Urinary bladder (tissue), 4 donors: Measurements from ENCODE around the gene P2RY6. TPM values are rescaled to one million over a fixed set of nuclear protein-coding genes. Genes with fewer than 3 reads are reported as not detected.

Source experiments
- DNase-seq: peaks from one replicate; pipeline ENCODE4 v3.0.0-alpha.2; 2015; ENCODE audit errors: extremely low spot score
- H3K27ac ChIP-seq: one replicate; pipeline ENCODE4 v1.5.1; 2013; ENCODE audit warnings: low read depth, mild to moderate bottlenecking, moderate library complexity
- H3K36me3 ChIP-seq: one replicate; pipeline ENCODE4 v1.6.1; 2013; ENCODE audit warnings: mild to moderate bottlenecking, moderate library complexity; ENCODE audit not compliant: insufficient read depth
- H3K4me1 ChIP-seq: one replicate; pipeline ENCODE4 v1.6.1; 2013; ENCODE audit warnings: mild to moderate bottlenecking, moderate library complexity; ENCODE audit not compliant: insufficient read depth
- H3K4me3 ChIP-seq: one replicate; pipeline ENCODE4 v1.5.1; 2013; ENCODE audit warnings: low read depth, low read length
- WGBS: extraction: QIAGEN DNeasy Blood & Tissue Kit; methylation state at CpG from one replicate; pipeline ENCODE4 v1.1.7; 2013; 5-methylcytosine and 5-hydroxymethylcytosine counted together
- polyA plus RNA-seq: library from polyadenylated mRNA; stranded (reverse); fragments of 200-250 nt; gene quantifications from one replicate; pipeline ENCODE4 v1.2.3, GENCODE V29; 2013
- total RNA-seq: library from RNA; depleted of rRNA; stranded (reverse); fragments of >200 nt; gene quantifications from one replicate; pipeline ENCODE4 v1.2.3, GENCODE V29; 2014
- donor health status: healthy with polysubstance abuse.
- donor health status: healthy.

P2RY6 gene
- total and polyA plus RNA-seq, 2 donors, result 0.90 to 2.6 TPM

DNA sequence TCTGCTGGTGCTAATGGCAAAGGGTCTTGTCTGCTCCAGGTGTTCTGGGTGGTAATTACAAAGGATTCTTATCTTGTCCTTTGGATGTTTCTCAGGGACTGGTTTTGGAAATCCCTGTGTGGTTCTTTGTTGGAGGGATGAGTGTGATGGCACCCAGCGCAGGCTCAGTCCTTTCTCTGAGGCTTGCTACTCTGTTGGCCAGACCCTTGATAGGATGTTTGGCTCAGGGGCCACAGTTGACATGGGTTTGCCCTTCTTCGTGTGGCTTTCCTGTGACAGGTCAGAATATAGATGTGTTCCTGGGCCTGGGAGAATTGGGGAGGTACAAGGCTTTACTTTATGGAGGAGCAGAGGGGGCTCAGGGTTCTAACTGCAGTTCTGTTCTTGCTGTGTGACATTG, 39.9 kb downstream of the P2RY6 start:
- peaks cover 2% of the 10 kb centered on the region for H3K4me1 ChIP-seq
- peak overlapping the region; percentile 70 for H3K4me3 ChIP-seq
- WGBS, result 33% methylated on average over 2 of the region's 2 CpGs
- no peak for DNase-seq
- H3K36me3 ChIP-seq, result no peaks in the 10 kb centered on the region
- no peak overlapping the region for H3K27ac ChIP-seq

DNA sequence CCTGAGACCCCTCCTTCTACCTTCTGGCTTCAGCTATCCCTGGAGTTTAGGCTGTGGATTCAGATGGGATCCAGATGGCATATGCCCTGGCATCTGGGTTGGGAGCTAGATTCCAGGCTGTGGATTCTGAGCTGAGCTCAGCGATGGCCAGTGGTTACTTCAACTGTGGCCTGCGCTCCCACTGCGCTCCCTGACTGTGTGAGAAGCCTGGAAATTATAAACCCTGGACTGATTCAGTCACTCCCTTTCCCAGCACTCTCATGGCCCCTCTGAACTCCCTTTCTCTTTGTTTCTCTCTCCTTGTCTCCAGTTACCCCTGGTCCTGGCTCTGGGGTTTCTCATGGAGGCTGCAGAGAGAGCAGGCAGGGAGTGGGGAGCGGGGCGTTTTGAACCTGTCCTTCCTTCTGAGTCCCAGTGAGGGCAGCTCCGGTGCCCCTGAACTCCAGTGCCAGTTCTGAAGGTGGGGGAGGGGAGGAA, 40.8 kb downstream of the P2RY6 start:
- Histone ChIP-seq H3K27ac (no peak overlapping the region), H3K4me3 (peak overlapping the region; percentile 70), H3K4me1 (peaks cover 2% of the 10 kb centered on the region), H3K36me3 (no peaks in the 10 kb centered on the region)
- DNase-seq, result no peak
- 37% methylated on average over 6 of the region's 6 CpGs for WGBS

DNA sequence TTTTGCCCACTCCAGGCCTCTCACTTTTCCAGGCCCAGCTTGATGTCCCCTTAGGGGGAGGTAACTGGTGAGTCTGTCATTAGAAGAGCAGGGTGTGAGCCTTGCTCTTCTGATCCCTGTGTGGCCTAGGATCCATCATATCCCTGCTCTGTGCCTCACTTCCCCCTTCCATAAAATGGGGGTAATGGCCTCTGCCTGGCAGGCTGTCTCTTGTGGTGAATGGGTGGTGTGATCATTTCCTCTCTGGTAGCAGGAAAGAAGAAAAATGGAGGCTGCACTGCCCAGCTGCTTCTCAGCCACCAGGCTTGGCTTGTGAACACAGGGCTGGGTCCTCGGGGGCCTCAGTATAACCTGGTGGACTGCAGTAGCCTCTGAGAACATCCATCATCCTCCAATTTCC, 41.5 kb downstream of the P2RY6 start:
- Histone ChIP-seq H3K27ac (no peak overlapping the region), H3K4me3 (no peak overlapping the region), H3K36me3 (no peaks in the 10 kb centered on the region), H3K4me1 (peaks cover 2% of the 10 kb centered on the region)
- 18% methylated on average over 1 of the region's 1 CpG for WGBS
- DNase-seq, result no peak

DNA sequence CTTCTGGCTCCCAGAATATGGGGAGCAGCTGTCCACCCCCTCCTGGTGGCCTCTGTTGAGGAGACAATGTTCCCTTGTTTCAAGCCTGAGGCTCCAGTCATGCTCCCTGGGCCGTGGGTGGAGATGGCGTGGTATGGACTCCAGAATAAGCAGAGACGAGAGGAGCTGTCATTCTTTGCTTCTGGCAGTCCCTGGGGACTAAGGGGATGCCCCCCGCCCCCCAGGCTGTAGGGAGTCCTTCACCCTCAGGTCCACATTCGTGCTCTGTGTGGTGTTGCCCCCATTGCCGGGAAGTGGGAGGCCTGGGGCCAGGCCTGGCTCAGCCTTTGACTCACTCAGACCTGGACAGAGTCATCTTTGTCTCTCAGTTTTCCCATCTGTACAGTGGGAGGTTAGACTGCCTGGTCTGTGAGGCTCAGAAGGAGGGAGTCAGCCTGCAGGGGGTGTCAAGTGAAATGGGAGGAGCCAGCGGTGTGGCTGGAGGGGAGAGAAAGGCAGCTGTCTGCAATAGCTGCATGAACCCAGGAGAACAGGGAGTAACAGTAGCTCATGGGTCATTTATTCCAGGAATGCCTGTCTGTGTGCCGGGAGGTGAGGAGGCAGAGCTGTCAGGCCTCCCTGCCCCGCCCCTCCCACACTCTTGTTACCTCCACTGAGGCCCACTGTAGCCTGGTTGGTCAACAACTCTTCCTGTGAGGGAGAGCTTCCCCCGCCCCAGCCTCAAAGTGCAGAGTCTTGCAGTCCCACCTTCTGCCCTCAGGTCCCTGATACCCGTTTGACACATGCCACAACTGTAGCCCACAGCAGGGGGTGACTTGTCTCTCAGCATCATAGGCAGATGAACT, 42.2 kb downstream of the P2RY6 start:
- peaks cover 2% of the 10 kb centered on the region for H3K4me1 ChIP-seq
- no peaks in the 10 kb centered on the region for H3K36me3 ChIP-seq
- 41% methylated on average over 11 of the region's 11 CpGs for WGBS
- H3K4me3 ChIP-seq, result no peak overlapping the region
- no peak for DNase-seq
- no peak overlapping the region for H3K27ac ChIP-seq

DNA sequence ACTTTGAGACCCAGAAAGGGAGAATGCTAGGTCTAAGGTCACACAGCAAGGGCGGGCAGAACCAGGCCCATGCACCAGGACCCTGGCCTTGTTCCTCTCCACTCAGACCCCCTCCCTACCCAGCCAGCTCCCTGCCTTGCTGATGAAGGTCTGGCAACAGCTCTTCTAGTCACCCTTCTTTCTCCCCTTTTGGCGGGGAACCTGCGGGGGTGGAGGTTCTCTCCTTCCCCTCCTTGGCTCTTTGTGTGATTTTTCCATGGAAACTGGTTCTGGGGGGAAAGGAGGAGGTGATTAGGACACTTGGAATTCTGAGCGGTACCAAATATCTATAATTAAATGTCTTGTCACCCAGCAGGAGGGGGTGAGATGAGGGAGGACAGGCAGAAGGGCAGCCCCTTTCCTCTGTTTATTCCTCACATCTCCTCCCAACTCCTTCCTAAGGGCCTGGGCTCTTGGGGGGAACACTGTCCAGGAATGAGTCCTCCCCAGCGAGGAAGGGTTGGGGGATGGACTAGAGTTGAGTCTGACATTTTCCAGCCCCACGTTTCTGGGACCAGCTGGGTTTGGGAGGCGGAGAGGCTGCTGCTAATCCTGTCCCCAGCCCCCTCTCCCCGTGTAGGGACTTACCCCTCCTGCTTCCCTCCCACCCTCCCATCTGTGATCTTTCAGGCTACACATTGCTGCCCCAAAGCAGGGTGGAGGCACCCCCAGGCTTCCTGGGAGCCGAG, 43.3 kb downstream of the P2RY6 start:
- no peak for DNase-seq
- Histone ChIP-seq H3K27ac (no peak overlapping the region), H3K36me3 (no peaks in the 10 kb centered on the region), H3K4me1 (peaks cover 2% of the 10 kb centered on the region), H3K4me3 (no peak overlapping the region)
- WGBS, result 25% methylated on average over 9 of the region's 9 CpGs

DNA sequence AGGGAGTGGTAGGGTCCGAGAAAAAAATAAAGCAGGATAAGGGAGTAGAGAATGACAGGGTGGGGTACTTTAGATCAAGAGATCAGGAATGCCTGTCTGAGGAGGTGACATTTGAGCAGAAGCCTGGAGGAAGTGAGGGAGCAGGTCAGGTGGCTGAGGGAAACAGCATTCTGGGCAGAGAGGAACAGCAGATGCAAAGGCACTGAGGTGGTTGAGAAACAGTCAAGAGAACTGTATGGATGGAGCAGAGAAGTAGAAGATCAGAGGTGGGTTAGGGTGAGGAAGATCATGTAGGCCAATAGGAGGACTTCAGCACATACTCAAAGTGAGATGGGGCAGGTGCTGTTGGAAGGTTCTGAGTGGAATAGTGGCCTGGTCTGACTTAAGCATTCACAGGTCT, 44.3 kb downstream of the P2RY6 start:
- Histone ChIP-seq H3K4me1 (no peaks in the 10 kb centered on the region), H3K4me3 (no peak overlapping the region), H3K36me3 (no peaks in the 10 kb centered on the region), H3K27ac (no peak overlapping the region)
- DNase-seq, result no peak
- WGBS, result 49% methylated on average over 1 of the region's 1 CpG

DNA sequence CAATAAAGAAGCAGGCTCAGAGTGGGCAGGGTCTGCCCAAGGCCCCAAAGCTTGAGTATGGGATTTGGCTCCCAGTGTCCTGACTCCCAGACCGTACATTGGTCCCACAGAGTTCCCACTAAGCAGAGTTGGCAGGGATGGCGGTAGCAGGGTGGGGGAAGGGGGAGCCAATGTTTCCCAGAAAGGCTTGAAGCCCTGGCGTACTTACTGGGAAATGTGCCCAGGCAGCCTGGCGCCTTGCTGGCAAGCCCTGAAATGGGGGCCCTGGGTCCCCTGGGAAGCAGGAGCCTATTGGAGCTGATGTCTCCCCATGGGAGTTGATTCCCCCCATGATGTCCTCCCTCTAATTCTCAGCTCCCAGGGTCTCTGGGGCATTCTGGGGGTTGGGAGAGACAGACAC, 45.2 kb downstream of the P2RY6 start:
- Histone ChIP-seq H3K4me1 (no peaks in the 10 kb centered on the region), H3K4me3 (no peak overlapping the region), H3K27ac (no peak overlapping the region), H3K36me3 (no peaks in the 10 kb centered on the region)
- WGBS, result 43% methylated on average over 4 of the region's 4 CpGs
- DNase-seq, result no peak

DNA sequence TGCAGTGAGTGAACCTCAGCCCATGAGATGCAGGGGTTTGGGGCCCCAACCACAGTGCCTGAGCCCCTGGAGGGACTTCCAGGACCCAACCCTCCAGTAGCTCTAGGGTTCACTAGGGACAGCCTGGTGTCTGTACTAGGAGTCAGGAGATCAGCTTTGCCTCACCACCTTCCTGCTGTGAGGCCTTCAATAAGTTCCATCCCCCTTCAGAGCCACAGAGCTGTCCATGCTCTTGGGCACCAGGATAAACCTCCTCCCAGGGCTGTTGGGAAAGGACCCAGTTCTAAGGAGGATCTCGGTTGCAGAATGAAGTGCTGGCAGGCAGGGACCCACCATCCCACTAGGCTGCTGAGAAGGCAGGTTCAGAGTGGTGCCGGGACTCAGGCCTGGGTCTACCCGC, 45.7 kb downstream of the P2RY6 start:
- Histone ChIP-seq H3K4me1 (no peaks in the 10 kb centered on the region), H3K4me3 (no peak overlapping the region), H3K36me3 (no peaks in the 10 kb centered on the region), H3K27ac (no peak overlapping the region)
- 61% methylated on average over 3 of the region's 3 CpGs for WGBS
- DNase-seq, result no peak

DNA sequence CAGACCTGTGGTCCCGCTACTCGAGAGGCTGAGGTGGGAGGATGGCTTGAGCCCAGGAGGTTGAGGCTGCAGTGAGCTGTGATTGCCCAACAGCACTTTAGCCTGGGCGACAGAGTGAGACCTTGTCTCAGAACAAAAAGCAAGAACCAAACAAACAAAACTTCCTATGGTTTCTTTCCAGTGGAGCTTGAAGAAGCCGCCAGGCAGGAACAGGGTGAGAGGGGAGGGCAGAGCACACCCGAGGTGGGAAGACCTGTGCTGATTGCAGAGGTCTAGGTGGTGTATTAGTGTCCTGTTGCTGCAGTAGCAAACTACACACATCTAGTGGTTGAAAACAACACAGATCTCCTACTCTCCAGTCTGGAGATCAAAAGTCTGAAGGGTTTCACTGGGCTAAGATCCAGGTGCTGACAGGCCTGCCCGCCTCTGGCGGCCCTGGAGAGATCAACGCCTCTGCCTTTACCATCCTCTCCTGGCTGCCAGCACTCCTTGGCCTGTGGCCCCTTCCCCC, 46.4 kb downstream of the P2RY6 start:
- Histone ChIP-seq H3K4me1 (no peaks in the 10 kb centered on the region), H3K4me3 (no peak overlapping the region), H3K36me3 (no peaks in the 10 kb centered on the region), H3K27ac (no peak overlapping the region)
- no peak for DNase-seq
- WGBS, result 61% methylated on average over 8 of the region's 8 CpGs

DNA sequence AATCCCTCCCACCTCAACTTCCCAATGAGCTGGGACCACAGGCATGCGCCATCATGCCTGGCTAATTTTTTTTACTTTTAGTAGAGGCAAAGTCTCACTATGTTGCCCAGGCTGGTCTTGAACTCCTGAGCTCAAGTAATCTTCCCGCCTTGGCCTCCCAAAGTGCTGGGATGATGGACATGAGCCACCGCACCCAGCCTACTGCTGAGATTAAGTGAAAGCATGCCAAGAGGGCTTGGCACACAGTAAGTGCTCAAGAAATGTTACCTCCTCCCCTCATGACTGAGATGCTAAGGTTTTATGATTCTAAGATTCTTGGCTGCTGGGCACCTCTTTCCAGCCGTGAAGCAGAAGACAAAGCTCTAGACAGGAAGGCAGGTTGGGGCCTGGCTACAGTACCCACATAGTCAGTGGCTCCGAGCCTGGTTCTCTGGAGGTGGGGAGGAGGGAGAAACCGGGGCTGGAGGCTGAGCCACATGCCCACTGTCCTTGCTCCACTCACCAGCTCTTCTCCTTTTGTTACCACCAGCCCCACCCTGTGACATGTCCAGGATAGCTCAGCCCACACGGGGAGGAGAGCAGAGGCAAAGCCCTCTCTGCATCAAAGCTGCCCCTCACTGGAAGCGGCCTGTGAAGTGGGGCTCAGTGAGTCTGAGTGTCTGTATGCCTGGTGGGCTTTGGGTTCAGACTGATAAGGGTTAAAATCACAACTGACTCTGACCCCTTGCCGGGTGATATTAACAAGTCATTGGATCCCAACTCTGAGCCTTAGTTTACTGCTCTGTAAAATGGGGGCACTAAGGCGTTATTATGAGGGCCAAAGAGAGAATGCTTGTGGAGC, 48.8 kb downstream of the P2RY6 start:
- WGBS, result 32% methylated on average over 10 of the region's 10 CpGs
- no peaks in the 10 kb centered on the region for H3K36me3 ChIP-seq
- peak overlapping the region; percentile 79 for H3K27ac ChIP-seq
- DNase-seq, result no peak
- H3K4me3 ChIP-seq, result no peak overlapping the region
- no peaks in the 10 kb centered on the region for H3K4me1 ChIP-seq

DNA sequence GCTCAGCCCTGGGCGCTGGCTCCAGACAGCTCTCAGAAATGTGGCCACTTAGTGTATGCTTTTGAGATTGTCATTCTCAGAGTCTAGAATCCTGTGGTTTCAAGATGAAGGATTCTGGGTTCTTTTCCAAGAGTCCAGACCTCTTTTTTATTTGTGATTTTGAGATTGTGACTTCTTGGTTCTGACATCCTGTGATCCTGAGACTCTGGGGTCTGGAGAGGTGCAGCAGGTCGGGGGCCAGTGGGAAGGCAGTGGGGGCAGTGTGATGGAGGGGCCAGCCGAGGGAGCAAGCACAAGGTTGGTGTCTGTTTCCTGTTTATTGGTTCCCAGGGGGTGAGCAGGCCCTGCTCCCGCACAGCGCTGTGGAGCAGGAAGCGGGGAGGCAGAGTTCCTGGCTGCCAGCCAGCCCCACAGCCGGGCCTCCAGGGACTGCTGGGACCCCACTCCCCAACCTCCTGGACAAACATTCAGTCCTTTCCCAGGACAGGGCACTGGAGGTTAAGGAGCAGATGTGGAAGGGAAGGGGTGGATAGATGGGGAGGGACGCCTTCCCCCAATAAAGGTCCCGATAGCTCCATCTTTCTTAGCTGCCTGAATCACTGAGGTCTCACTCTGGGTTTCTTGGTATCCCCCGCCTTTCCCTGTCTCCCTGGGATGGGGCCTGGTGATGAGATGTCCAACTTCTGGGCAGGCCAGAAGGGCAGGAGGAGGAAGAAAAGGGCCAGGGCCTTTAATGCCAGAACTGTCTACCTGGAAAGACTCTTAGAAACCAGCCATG, 49.7 kb downstream of the P2RY6 start:
- Histone ChIP-seq H3K4me1 (no peaks in the 10 kb centered on the region), H3K4me3 (no peak overlapping the region), H3K27ac (peak overlapping the region; percentile 79), H3K36me3 (no peaks in the 10 kb centered on the region)
- WGBS, result 22% methylated on average over 10 of the region's 10 CpGs
- DNase-seq, result no peak

DNA sequence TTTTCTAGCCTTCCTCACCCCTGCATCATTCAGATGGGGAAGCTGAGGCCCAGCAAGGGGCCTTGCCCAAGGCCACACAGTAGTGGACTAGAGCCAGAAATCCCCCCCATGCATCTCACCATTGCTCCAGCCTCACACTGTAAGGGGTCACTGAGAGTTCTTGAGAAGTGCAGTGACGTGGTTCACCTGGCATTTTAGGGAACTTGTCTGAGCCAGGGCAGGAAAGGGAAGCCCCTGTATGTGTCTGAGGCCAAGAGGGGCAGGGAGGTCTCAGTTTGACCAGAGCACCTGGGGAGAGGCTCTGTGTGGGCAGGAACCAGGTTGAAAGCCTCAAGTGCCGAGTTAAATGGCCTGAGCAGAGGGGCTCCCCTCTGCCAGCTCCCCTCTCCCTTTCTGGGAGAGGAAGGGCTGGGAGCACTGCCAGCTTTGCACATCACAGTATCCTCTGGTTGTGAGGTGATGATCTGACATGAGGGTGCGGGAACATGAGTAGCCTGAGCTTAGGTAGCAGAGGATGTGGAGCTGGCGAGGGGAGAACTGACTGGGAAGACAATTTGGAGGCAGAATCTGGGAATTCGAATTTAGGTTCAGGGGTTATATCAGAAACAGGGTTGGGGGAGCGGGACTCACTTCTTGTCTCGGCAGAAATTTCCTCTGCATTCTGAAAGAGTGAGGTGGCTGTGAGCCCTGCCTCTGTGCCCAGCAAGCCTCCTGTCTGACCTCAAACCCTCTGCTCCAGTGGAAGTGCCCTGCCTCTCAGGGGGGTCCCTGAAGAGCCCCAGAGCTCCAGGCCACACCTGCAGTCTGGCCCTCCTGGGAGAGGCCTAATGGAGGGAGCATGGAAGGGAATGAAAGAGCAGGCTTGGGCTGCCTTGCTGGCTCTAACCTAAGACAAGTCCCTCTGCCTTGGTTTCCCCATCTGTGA, 50.5 kb downstream of the P2RY6 start:
- Histone ChIP-seq H3K27ac (peak overlapping the region; percentile 79), H3K4me3 (no peak overlapping the region), H3K4me1 (no peaks in the 10 kb centered on the region), H3K36me3 (no peaks in the 10 kb centered on the region)
- WGBS, result 52% methylated on average over 7 of the region's 7 CpGs
- DNase-seq, result no peak
